Activated naive CD4-positive, alpha-beta T cell treated with anti-CD3 and anti-CD28 coated beads, Interleukin-2, amount 50 U/mL, for 16 hours (primary cell): ENCODE results near the gene HHIPL2.
"Not testable (repeated sequence)": the region's sequence is repeated elsewhere in the genome, so short reads cannot be mapped to it uniquely, and the experiment has no call there.

Experiments
- DNase-seq: peaks from one replicate; pipeline ENCODE4 v3.0.0-alpha.2; 2020

The HHIPL2 gene

DNA sequence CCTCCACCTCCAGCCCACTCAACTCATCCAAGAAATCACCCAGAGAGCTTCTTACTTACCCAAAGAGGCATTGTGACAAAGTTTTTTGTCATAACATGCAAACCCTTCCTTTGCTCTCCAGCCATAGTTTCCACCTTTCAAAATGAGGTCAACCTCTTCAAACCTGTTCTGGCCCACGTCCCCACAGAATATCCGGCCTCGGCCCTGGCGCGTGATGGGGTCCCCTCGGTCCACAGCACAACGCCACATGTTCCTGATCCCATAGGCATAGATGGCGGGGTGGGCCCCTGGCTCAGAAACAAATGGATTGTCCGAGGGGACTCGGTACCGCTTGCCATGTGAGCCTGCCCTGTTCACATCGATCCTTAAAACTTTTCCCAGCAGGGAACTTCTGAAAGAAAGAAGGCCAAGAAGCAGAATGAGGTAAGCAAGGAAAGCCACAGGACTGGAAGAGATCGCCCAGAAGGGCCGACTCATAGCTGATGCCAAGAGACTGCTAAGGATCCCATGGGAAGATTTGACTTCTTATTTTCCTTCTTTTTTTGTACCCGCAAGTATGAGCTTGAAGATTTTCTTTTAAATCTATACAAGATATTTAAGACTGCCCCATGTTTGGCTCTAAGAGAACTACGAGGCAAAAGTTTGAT lies 7.8 kb downstream of the HHIPL2 start:
- DNase-seq: no peak

DNA sequence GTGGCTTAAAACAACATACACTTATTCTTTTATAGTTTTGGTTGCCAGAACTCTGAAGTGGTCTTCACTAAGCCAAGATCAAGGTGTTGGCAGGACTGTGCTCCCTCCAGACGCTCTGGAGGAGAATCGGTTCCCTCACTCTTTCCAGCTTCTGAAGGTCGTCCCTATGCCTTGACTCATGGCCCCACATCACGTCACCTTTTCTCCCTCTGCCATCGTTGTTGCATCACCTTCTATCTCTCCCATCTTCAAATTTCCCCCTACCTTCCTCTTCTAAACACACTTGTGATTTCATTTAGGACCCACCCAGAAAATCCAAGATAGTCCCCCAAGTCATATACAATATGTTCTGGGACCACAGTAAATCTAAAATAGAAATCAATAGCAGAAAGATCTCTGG lies 12.4 kb downstream of the HHIPL2 start:
- no peak for DNase-seq

GRCh38 chr1:222530852-222531251 lies 17.1 kb downstream of the HHIPL2 start:
- no peak for DNase-seq

DNA sequence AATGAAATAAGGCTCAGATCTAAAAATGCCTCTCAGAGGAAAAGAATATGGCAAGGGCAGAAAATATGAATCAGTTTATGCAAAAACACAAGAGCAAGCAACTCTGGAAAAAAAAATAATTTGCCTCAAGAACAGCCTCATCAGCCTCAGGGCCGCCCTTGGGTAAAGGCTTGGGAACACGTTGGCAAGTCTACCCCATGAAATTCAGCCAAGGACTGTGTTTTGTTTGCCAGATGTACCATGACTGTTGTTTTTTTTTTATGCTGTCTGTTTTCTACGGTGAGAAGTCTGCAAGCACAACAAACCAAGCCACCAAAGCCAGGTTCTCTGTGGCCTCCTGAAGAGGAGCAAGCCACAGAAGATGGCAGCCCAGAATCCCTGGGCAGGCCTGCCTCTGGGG lies 18.0 kb downstream of the HHIPL2 start:
- DNase-seq: no peak

- DNase-seq: no peak
Observed at GRCh38 chr1:222529181-222529580, 18.7 kb downstream of the HHIPL2 start.

GRCh38 chr1:222525951-222526350 lies 22.0 kb downstream of the HHIPL2 start:
- no peak for DNase-seq

DNA sequence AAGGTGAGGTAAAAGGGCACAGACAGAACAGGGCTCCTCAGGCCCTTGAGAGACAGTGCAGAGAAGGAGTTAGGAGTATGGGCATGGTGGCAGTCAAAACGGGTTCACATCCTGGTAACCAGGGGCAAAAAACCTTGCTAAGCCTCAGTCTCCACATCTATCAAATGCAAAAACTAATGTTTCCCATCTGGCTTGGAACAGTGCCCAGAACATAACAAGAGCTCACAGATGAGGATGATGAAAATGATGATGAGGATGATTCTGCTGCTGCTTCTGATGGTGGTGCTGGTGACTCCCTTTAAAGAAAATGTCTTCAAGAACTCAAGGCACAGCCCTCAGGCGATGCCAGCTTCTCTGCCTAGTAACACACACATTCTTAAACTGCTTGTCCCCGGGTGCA lies 24.1 kb downstream of the HHIPL2 start:
- DNase-seq: no peak

DNA sequence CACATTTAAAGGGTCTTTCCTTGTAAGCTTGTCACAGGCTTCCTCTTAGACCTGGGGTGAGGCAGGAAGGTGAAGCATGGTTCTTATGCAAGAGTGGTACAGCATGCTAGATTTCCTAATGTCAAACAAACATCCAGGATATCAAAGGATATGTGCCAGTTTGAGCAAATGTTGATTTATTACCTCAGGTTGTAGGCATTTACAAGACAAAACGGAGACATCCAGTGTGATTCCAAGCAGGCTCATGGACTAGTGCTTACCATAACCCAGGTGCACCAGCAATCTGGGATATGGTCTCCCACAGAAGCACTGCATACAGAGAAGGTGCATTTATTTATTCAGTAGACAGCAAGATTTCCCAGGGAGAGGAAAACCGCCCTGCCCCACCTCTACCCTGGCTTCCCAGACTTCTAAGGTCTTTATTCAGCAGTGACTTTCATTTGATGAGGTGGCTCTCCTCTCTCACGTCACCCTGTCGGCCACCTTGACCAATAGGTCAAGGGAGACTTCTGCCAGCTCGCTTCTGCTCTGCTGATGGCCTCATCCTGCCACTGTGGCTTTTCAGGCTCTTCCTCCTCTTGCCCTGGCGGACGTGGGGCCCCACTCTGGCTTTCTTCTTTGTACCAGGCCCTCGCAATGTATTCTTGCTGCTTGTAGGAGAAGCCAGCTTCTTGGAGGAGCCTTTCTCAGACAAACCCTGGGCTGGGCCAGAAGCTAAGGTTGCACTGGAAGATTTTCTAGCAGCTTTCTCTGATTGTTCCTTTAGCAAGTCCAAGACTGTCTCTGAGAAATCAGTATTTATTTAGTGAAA lies 25.6 kb downstream of the HHIPL2 start:
- DNase-seq: no peak

- no peak for DNase-seq
Observed at GRCh38 chr1:222521299-222522104, 26.4 kb downstream of the HHIPL2 start.

GRCh38 chr1:222489496-222489895 lies 58.4 kb downstream of the HHIPL2 start:
- DNase-seq: not testable (repeated sequence)

DNA sequence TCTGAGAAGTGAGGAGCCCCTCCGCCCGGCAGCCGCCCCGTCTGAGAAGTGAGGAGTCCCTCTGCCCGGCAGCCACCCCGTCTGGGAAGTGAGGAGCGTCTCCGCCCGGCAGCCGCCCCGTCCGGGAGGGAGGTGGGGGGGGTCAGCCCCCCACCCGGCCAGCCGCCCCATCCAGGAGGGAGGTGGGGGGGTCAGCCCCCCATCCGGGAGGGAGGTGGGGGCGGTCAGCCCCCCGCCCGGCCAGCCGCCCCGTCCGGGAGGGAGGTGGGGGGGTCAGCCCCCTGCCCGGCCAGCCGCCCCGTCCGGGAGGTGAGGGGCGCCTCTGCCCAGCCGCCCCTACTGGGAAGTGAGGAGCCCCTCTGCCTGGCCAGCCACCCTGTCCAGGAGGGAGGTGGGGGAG lies 60.1 kb downstream of the HHIPL2 start:
- DNase-seq: not testable (repeated sequence)

- DNase-seq: not testable (repeated sequence)
Observed at GRCh38 chr1:222484005-222484404, 63.9 kb downstream of the HHIPL2 start.

DNA sequence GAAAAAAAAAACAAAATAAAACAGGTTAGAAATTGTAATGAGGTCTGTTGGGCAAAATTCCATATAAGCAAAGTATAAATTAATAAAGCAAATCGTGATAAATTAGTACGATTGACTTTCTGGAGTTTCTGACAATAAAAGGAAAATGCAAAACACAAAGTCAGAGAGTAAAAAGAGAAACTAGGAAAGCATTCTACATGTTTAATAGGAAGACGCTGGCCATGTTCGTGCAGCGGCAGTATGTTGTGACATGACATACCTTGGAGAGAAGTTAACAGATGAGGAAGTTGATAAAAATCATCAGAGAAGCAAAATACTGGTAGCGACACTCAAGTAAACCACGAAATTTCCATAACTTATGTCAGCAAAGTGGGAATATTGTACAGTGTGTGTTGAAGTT lies 68.3 kb downstream of the HHIPL2 start:
- not testable (repeated sequence) for DNase-seq

DNA sequence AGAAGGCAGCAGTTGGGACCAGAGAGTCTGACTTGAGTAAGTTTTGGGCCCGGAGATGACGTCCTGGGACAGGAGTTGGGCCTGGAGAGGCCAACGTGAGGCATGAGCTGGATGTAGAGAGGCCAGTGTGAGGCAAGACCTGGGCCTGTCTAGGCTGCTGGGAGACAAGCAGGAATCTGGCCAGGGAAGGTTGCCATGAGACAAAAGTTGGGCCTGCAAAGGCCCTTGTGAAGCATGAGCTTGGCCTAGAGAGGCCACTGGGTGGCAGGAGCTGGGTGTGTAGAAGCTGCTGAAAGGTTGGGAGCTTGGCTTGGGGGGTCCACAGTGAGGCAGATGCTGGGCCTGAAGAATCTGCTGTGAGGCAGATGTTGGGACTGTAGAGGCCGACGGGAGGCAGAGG lies 71.5 kb downstream of the HHIPL2 start:
- DNase-seq: not testable (repeated sequence)

- not testable (repeated sequence) for DNase-seq
Observed at GRCh38 chr1:222473717-222474116, 74.2 kb downstream of the HHIPL2 start.

DNA sequence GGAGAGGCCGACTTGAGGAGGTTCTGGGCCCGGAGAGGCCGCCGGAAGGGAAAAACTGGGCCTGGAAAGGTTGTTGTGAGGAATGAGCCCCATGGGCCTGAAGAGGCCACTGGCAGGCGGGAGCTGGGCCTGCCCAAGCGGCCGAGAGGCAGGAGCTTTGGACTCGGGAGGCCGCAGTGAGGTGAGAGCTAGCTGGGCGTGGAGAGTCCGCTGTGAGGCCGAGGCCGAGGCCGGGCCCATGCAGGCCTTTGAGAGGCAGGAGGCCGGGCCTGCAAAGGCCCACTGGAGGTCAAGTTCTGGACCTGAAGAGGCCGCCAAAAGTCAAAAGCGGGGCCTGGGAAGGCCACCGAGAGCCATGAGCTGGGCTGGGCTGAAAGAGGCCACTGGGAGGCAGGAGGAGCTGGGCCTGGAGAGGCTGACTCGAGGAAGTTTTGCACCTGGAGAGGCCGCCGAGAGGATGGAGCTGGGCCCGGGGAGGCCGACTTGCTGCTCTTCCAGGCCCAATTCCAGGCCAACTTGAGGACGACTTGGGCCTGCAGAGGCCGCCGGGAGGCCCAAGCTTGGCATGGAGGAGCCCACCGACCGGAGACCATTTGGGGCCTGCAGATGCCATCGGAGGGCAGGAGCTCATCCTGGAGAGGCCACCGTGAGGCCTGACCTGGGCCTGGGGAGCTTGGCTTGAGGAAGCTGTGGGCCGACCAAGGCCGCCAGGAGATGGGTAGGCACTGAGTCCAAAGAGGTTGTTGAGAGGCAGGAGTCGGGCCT lies 74.9 kb downstream of the HHIPL2 start:
- DNase-seq: not testable (repeated sequence)
